SK-N-SH treated with all-trans-retinoic acid at 6 μM for 48 hours (cell line): ENCODE measurements around the gene GNA14.

Source experiments
- ATAC-seq: fragments of 200-7000 bp; cut with Tn5 transposase; 3 replicates; pipeline ENCODE4 v1.9.1; 2020; ENCODE audit warnings: mild to moderate bottlenecking, moderate library complexity
- ARNTL ChIP-seq: fragments of 450-650 bp; formaldehyde crosslinking; IDR thresholded peaks from 2 replicates; pipeline ENCODE4 v1.5.0; 2020; ENCODE audit warnings: low read depth, mild to moderate bottlenecking, moderate library complexity, borderline replicate concordance
- BACH2 ChIP-seq: fragments of 250-450 bp; sonication (Bioruptor Pico); IDR thresholded peaks from 2 replicates; pipeline ENCODE4 v1.9.0; 2021; ENCODE audit warnings: mild to moderate bottlenecking, borderline replicate concordance
- CSDC2 ChIP-seq: fragments of 250-450 bp; sonication (Bioruptor Pico); IDR thresholded peaks from 2 replicates; pipeline ENCODE4 v1.5.0; 2020; ENCODE audit warnings: mild to moderate bottlenecking, moderate library complexity
- ESRRG ChIP-seq: fragments of 250-450 bp; sonication (Bioruptor Pico); IDR thresholded peaks from 2 replicates; pipeline ENCODE4 v1.6.1; 2021; ENCODE audit warnings: mild to moderate bottlenecking
- OSR1 ChIP-seq: fragments of 250-450 bp; sonication (Bioruptor Pico); IDR thresholded peaks from 2 replicates; pipeline ENCODE4 v1.8.0; 2022; ENCODE audit warnings: moderate library complexity, mild to moderate bottlenecking, inconsistent platforms
- PPARA ChIP-seq: fragments of 250-450 bp; sonication (Bioruptor Pico); IDR thresholded peaks from 2 replicates; pipeline ENCODE4 v1.5.0; 2020; ENCODE audit warnings: mild to moderate bottlenecking, borderline replicate concordance
- RARB ChIP-seq: fragments of 250-450 bp; sonication (Bioruptor Pico); IDR thresholded peaks from 2 replicates; pipeline ENCODE4 v1.8.0; 2021; ENCODE audit warnings: mild to moderate bottlenecking, moderate library complexity
- TCF4 ChIP-seq: fragments of 250-450 bp; sonication (Bioruptor Pico); IDR thresholded peaks from 2 replicates; pipeline ENCODE4 v1.8.0; 2021; ENCODE audit warnings: mild to moderate bottlenecking, moderate library complexity, borderline replicate concordance
- TOX ChIP-seq: fragments of 250-450 bp; sonication (Bioruptor Pico); IDR thresholded peaks from 2 replicates; pipeline ENCODE4 v1.8.0; 2021; ENCODE audit warnings: mild to moderate bottlenecking, moderate library complexity, borderline replicate concordance
- ZC3H10 ChIP-seq: fragments of 250-450 bp; sonication (Bioruptor Pico); IDR thresholded peaks from 2 replicates; pipeline ENCODE4 v1.5.1; 2021; ENCODE audit warnings: mild to moderate bottlenecking, moderate library complexity
- ZFP3 ChIP-seq: fragments of 250-450 bp; sonication (Bioruptor Pico); IDR thresholded peaks from 2 replicates; pipeline ENCODE4 v1.5.0; 2020; ENCODE audit warnings: mild to moderate bottlenecking, moderate library complexity
- ZFP30 ChIP-seq: fragments of 450-650 bp; formaldehyde crosslinking; IDR thresholded peaks from 2 replicates; pipeline ENCODE4 v1.5.0; 2022; ENCODE audit warnings: mild to moderate bottlenecking, moderate library complexity
- ZNF565 ChIP-seq: fragments of 450-650 bp; formaldehyde crosslinking; conservative IDR thresholded peaks from 2 replicates; pipeline ENCODE4 v1.5.0; 2020; ENCODE audit warnings: low read depth, mild to moderate bottlenecking, moderate library complexity
- ZNF8 ChIP-seq: fragments of 450-650 bp; formaldehyde crosslinking; IDR thresholded peaks from 2 replicates; pipeline ENCODE4 v1.5.0; 2020; ENCODE audit warnings: mild to moderate bottlenecking, moderate library complexity
- TF ChIP-seq, protein P1 (sequence below): fragments of 250-450 bp; sonication (Bioruptor Pico); IDR thresholded peaks from 2 replicates; pipeline ENCODE4 v1.8.0; 2020; ENCODE audit warnings: mild to moderate bottlenecking, moderate library complexity, borderline replicate concordance
- TF ChIP-seq, protein P2 (sequence below): fragments of 250-450 bp; sonication (Bioruptor Pico); IDR thresholded peaks from 2 replicates; pipeline ENCODE4 v1.8.0; 2021; ENCODE audit warnings: low read depth, mild to moderate bottlenecking, moderate library complexity, borderline replicate concordance
- TF ChIP-seq, protein P3 (sequence below): fragments of 250-450 bp; sonication (Bioruptor Pico); IDR thresholded peaks from 2 replicates; pipeline ENCODE4 v1.5.1; 2021; ENCODE audit warnings: mild to moderate bottlenecking, moderate library complexity
- TF ChIP-seq, protein P4 (sequence below): fragments of 250-450 bp; sonication (Bioruptor Pico); IDR thresholded peaks from 2 replicates; pipeline ENCODE4 v1.5.1; 2020; ENCODE audit warnings: low read depth, mild to moderate bottlenecking, moderate library complexity
- TF ChIP-seq, protein P5 (sequence below): fragments of 250-450 bp; sonication (Bioruptor Pico); IDR thresholded peaks from 2 replicates; pipeline ENCODE4 v1.5.0; 2020; ENCODE audit warnings: mild to moderate bottlenecking, moderate library complexity

Gene GNA14

DNA sequence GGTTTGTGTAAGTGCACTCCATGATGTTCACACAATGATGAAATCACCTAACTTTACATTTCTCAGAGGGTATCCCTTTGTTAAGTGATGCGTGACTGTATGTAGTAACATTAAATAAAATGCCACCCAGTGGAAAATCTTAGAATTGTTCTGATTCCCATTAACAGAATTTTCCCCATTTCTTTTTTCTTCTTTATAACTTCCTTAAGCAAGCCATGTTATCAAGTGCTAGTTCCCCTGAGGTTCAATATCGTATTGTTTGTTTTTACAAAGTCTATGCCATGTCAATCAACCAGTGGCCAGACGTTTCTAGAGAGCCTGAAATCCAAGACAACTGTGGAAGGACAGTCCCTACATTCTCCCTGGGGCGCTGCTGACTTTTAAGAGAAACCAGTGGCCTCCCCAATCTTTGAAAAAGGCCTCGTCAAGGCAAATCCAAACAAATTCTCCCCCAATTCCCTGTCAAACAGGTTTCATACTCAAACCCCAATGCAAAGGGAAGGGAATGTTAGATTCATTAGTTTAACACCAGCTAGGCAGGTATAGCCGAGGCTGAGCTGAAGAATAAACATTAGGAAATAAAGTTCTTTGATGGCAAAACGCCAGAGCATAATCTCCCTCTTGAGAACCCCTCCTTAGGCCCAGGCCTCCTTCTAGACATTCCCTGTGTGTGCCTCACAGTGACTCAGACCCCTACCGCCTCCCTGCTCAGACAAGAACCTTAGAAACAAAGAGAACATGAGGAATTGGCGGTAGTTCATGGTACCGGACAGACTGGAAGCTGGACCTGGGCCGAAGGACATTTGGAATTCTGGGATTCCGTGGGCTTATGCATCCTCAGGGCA lies 198.7 kb downstream of the GNA14 start:
- TF ChIP-seq OSR1 (CRISPR knock-in tag) (no peak), TCF4 (CRISPR knock-in tag) (no peak), BACH2 (CRISPR knock-in tag) (no peak), ZNF8 (no peak), ZNF565 (CRISPR knock-in tag) (no peak), ARNTL (CRISPR knock-in tag) (no peak), ZFP3 (CRISPR knock-in tag) (no peak), ZC3H10 (CRISPR knock-in tag) (no peak), PPARA (CRISPR knock-in tag) (no peak), TOX (CRISPR knock-in tag) (no peak), ZFP30 (CRISPR knock-in tag) (no peak), RARB (no peak), ESRRG (no peak)
- TF ChIP-seq, protein P1, sequence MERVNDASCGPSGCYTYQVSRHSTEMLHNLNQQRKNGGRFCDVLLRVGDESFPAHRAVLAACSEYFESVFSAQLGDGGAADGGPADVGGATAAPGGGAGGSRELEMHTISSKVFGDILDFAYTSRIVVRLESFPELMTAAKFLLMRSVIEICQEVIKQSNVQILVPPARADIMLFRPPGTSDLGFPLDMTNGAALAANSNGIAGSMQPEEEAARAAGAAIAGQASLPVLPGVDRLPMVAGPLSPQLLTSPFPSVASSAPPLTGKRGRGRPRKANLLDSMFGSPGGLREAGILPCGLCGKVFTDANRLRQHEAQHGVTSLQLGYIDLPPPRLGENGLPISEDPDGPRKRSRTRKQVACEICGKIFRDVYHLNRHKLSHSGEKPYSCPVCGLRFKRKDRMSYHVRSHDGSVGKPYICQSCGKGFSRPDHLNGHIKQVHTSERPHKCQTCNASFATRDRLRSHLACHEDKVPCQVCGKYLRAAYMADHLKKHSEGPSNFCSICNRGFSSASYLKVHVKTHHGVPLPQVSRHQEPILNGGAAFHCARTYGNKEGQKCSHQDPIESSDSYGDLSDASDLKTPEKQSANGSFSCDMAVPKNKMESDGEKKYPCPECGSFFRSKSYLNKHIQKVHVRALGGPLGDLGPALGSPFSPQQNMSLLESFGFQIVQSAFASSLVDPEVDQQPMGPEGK = no peak
- TF ChIP-seq, protein P2, sequence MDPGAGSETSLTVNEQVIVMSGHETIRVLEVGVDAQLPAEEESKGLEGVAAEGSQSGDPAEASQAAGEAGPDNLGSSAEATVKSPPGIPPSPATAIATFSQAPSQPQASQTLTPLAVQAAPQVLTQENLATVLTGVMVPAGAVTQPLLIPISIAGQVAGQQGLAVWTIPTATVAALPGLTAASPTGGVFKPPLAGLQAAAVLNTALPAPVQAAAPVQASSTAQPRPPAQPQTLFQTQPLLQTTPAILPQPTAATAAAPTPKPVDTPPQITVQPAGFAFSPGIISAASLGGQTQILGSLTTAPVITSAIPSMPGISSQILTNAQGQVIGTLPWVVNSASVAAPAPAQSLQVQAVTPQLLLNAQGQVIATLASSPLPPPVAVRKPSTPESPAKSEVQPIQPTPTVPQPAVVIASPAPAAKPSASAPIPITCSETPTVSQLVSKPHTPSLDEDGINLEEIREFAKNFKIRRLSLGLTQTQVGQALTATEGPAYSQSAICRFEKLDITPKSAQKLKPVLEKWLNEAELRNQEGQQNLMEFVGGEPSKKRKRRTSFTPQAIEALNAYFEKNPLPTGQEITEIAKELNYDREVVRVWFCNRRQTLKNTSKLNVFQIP (CRISPR knock-in tag) = no peak
- TF ChIP-seq, protein P3, sequence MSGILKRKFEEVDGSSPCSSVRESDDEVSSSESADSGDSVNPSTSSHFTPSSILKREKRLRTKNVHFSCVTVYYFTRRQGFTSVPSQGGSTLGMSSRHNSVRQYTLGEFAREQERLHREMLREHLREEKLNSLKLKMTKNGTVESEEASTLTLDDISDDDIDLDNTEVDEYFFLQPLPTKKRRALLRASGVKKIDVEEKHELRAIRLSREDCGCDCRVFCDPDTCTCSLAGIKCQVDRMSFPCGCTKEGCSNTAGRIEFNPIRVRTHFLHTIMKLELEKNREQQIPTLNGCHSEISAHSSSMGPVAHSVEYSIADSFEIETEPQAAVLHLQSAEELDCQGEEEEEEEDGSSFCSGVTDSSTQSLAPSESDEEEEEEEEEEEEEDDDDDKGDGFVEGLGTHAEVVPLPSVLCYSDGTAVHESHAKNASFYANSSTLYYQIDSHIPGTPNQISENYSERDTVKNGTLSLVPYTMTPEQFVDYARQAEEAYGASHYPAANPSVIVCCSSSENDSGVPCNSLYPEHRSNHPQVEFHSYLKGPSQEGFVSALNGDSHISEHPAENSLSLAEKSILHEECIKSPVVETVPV (CRISPR knock-in tag) = no peak
- TF ChIP-seq, protein P4, sequence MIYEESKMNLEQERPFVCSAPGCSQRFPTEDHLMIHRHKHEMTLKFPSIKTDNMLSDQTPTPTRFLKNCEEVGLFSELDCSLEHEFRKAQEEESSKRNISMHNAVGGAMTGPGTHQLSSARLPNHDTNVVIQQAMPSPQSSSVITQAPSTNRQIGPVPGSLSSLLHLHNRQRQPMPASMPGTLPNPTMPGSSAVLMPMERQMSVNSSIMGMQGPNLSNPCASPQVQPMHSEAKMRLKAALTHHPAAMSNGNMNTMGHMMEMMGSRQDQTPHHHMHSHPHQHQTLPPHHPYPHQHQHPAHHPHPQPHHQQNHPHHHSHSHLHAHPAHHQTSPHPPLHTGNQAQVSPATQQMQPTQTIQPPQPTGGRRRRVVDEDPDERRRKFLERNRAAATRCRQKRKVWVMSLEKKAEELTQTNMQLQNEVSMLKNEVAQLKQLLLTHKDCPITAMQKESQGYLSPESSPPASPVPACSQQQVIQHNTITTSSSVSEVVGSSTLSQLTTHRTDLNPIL (CRISPR knock-in tag) = no peak
- TF ChIP-seq, protein P5, sequence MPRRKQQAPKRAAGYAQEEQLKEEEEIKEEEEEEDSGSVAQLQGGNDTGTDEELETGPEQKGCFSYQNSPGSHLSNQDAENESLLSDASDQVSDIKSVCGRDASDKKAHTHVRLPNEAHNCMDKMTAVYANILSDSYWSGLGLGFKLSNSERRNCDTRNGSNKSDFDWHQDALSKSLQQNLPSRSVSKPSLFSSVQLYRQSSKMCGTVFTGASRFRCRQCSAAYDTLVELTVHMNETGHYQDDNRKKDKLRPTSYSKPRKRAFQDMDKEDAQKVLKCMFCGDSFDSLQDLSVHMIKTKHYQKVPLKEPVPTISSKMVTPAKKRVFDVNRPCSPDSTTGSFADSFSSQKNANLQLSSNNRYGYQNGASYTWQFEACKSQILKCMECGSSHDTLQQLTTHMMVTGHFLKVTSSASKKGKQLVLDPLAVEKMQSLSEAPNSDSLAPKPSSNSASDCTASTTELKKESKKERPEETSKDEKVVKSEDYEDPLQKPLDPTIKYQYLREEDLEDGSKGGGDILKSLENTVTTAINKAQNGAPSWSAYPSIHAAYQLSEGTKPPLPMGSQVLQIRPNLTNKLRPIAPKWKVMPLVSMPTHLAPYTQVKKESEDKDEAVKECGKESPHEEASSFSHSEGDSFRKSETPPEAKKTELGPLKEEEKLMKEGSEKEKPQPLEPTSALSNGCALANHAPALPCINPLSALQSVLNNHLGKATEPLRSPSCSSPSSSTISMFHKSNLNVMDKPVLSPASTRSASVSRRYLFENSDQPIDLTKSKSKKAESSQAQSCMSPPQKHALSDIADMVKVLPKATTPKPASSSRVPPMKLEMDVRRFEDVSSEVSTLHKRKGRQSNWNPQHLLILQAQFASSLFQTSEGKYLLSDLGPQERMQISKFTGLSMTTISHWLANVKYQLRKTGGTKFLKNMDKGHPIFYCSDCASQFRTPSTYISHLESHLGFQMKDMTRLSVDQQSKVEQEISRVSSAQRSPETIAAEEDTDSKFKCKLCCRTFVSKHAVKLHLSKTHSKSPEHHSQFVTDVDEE (CRISPR knock-in tag) = no peak

DNA sequence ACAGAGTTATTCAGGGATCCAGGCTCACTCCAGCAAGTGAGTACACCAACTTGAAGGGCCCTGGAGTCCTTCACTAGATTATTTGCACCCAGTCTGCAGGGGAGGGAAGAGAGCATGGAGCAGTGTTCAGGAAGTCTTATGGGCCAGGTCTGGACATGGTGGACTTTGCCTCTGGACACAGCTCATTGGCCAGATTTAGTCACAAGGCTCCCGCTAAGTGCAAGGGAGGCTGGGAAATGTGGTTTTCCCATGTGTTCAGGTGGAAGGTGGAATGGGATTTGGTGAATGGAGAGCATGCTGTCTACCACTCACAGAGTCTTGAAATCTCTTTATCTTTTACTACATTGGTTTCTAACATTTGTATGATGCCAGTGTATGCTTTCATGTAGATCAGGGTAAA lies 200.5 kb downstream of the GNA14 start:
- ATAC-seq = no peak
- TF ChIP-seq, protein P2 (CRISPR knock-in tag) = no peak
- TF ChIP-seq ESRRG (no peak), ARNTL (CRISPR knock-in tag) (no peak), BACH2 (CRISPR knock-in tag) (no peak), ZFP3 (CRISPR knock-in tag) (no peak), CSDC2 (CRISPR knock-in tag) (no peak), TCF4 (CRISPR knock-in tag) (no peak), ZNF8 (no peak)
- TF ChIP-seq, protein P1 = no peak
- TF ChIP-seq, protein P5 (CRISPR knock-in tag) = no peak
- TF ChIP-seq, protein P3 (CRISPR knock-in tag) = no peak

More for the DNA sequence above, 198.7 kb downstream of the GNA14 start:
- no peak; the same call in 2 of the 3 replicates for ATAC-seq
